GM12878 (cell line): Measurements from ENCODE around the gene CCDC149. TPM values are rescaled to one million over a fixed set of nuclear protein-coding genes. Genes with fewer than 3 reads are reported as not detected.

Source experiments
- ATAC-seq: fragments of 200-7000 bp; cut with Tn5 transposase; 3 replicates; pipeline ENCODE4 v1.9.1; 2020; ENCODE audit warnings: mild to moderate bottlenecking, moderate library complexity
- BruUV-seq: library from RNA; stranded (reverse); fragments of 400-500 nt; replicated peaks from 2 replicates; lab custom pipeline; 2021; lab: Mats Ljungman, UMichigan
- CTCF ChIA-PET: fragments of 300-600 bp; sonication (Branson Sonifier 250); formaldehyde crosslinking; extraction: SDS; loops from one replicate; lab custom pipeline; 2021; ENCODE audit warnings: inconsistent platforms; lab: Yijun Ruan, JAX
- POLR2A ChIA-PET: fragments of 350-600 bp; formaldehyde crosslinking; extraction: SDS; loops from one replicate; lab custom pipeline; 2021; ENCODE audit warnings: inconsistent platforms; lab: Charles Lee
- RAD21 ChIA-PET: fragments of 300-600 bp; sonication (Branson Sonifier 250); formaldehyde crosslinking; loops from one replicate; lab custom pipeline; 2023; ENCODE audit warnings: antibody characterized with exemption; ENCODE audit not compliant: unreplicated experiment; lab: Charles Lee
- SMC1A ChIA-PET: fragments of 300-600 bp; sonication (Branson Sonifier 250); formaldehyde crosslinking; loops from one replicate; lab custom pipeline; 2023; ENCODE audit not compliant: unreplicated experiment, uncharacterized antibody; lab: Charles Lee
- DNase-seq: peaks from one replicate; pipeline ENCODE4 v3.0.0-alpha.2; 2011; ENCODE audit warnings: low read depth, low spot score
- FAIRE-seq: peaks from 3 replicates; lab custom pipeline; 2011; peaks lifted over from hg19 to GRCh38; lab: Jason Lieb, UNC
- H2AFZ ChIP-seq: 2 replicates; pipeline ENCODE4 v1.6.0; 2011; ENCODE audit warnings: low read depth, low read length, control low read depth; ENCODE audit not compliant: control insufficient read depth
- H3K27ac ChIP-seq: 2 replicates; pipeline ENCODE4 v1.5.1; 2011; ENCODE audit warnings: control low read depth; ENCODE audit not compliant: control insufficient read depth, insufficient read depth
- H3K27me3 ChIP-seq, 2 experiments: replicated peaks in 1 of 2; 2 replicates each; pipeline versions ENCODE4 v1.6.0 to v1.6.1; 2011; ENCODE audit warnings: low read length in 1 of 2; ENCODE audit not compliant: control insufficient read depth in 2 of 2, insufficient read depth in 2 of 2
- H3K36me3 ChIP-seq, 2 experiments: 2 replicates each; pipeline ENCODE4 v1.5.1; 2011; ENCODE audit warnings: low read length in 1 of 2; ENCODE audit not compliant: control insufficient read depth in 2 of 2, insufficient read depth in 2 of 2
- H3K4me1 ChIP-seq: 2 replicates; pipeline ENCODE4 v1.6.1; 2011; ENCODE audit warnings: mild to moderate bottlenecking, low read length, moderate library complexity, mixed read lengths; ENCODE audit not compliant: control insufficient read depth, insufficient read depth
- H3K4me2 ChIP-seq: 2 replicates; pipeline ENCODE4 v1.6.0; 2011; ENCODE audit warnings: control low read depth; ENCODE audit not compliant: control insufficient read depth, insufficient read depth
- H3K4me3 ChIP-seq: fragments of 200-600 bp; sonication (generic); 2 replicates; pipeline ENCODE4 v1.5.1; 2016
- H3K79me2 ChIP-seq: 2 replicates; pipeline ENCODE4 v1.6.0; 2011; ENCODE audit warnings: low read length; ENCODE audit not compliant: control insufficient read depth, insufficient read depth
- H3K9ac ChIP-seq: 2 replicates; pipeline ENCODE4 v1.8.0; 2011; ENCODE audit warnings: low read length, control low read depth, mixed read lengths; ENCODE audit not compliant: control insufficient read depth, insufficient read depth
- H3K9me3 ChIP-seq: replicated peaks from 3 replicates; pipeline ENCODE4 v1.5.1; 2011; ENCODE audit warnings: mild to moderate bottlenecking, low read length; ENCODE audit not compliant: control insufficient read depth, insufficient read depth
- H4K20me1 ChIP-seq: 2 replicates; pipeline ENCODE4 v1.6.0; 2011; ENCODE audit not compliant: control insufficient read depth, insufficient read depth
- ATF7 ChIP-seq: fragments of 450-650 bp; IDR thresholded peaks from 2 replicates; pipeline ENCODE4 v1.6.1; 2016; ENCODE audit warnings: low read depth, mild to moderate bottlenecking
- BHLHE40 ChIP-seq, 2 experiments: fragments of 450-650 bp in 1 of 2; IDR thresholded peaks; 2 replicates each; pipeline ENCODE4 v1.6.1; 2011 to 2017; ENCODE audit warnings: low read depth in 2 of 2, borderline replicate concordance in 1 of 2, improper control_type of control experiment in 1 of 2, low read length in 1 of 2, mild to moderate bottlenecking in 1 of 2
- EGR1 ChIP-seq, 2 experiments: IDR thresholded peaks; 1 replicate in 1 of 2; 2 replicates in 1 of 2; pipeline ENCODE4 v1.6.1; 2011 to 2012; ENCODE audit warnings: low read depth in 2 of 2, low read length in 2 of 2, borderline replicate concordance in 1 of 2, mild to moderate bottlenecking in 1 of 2, moderate library complexity in 1 of 2
- EP300 ChIP-seq, 2 experiments: fragments of 150-350 bp in 1 of 2; IDR thresholded peaks; 2 replicates each; pipeline ENCODE4 v1.6.1; 2011 to 2012; ENCODE audit warnings: low read depth in 2 of 2, low read length in 2 of 2, borderline replicate concordance in 1 of 2, improper control_type of control experiment in 1 of 2, inconsistent platforms in 1 of 2; ENCODE audit not compliant: control insufficient read depth in 1 of 2
- ESRRA ChIP-seq: IDR thresholded peaks from 2 replicates; pipeline ENCODE4 v1.6.1; 2012; ENCODE audit warnings: mild to moderate bottlenecking, low read length, improper control_type of control experiment
- FOS ChIP-seq: IDR thresholded peaks from 3 replicates; pipeline ENCODE4 v1.6.1; 2011; ENCODE audit warnings: borderline replicate concordance; ENCODE audit not compliant: insufficient read length; ENCODE audit errors: extremely low read depth
- LARP7 ChIP-seq: fragments of 450-650 bp; IDR thresholded peaks from 2 replicates; pipeline ENCODE4 v1.6.1; 2017; ENCODE audit warnings: mild to moderate bottlenecking
- RAD21 ChIP-seq: IDR thresholded peaks from 2 replicates; pipeline ENCODE4 v1.6.1; 2011; ENCODE audit warnings: mild to moderate bottlenecking, low read depth, low read length, moderate library complexity; ENCODE audit not compliant: insufficient read depth
- RBBP5 ChIP-seq: fragments of 200-600 bp; sonication (generic); conservative IDR thresholded peaks from 2 replicates; pipeline ENCODE4 v1.6.1; 2016
- STAT1 ChIP-seq: fragments of 450-650 bp; conservative IDR thresholded peaks from 2 replicates; pipeline ENCODE4 v1.6.1; 2014; ENCODE audit warnings: antibody characterized with exemption, mild to moderate bottlenecking
- ZNF622 ChIP-seq: fragments of 450-650 bp; IDR thresholded peaks from 2 replicates; pipeline ENCODE4 v1.6.1; 2017; ENCODE audit warnings: mild to moderate bottlenecking, inconsistent platforms
- ZZZ3 ChIP-seq: IDR thresholded peaks from 2 replicates; pipeline ENCODE4 v1.6.1; 2011; ENCODE audit warnings: low read depth; ENCODE audit not compliant: control insufficient read depth, insufficient read length
- WGBS: methylation state at CpG from one replicate; pipeline ENCODE4 v1.1.6; 2016; ENCODE audit warnings: low lambda C conversion rate; ENCODE audit not compliant: insufficient replicate concordance, insufficient coverage; ENCODE audit errors: missing lambda C conversion rate; 5-methylcytosine and 5-hydroxymethylcytosine counted together
- in situ Hi-C: fragments of 300-500 bp; cut with MboI; formaldehyde crosslinking; loops from 9 replicates; pipeline ENCODE4 v1.14.3; 2018; ENCODE audit warnings: mixed read lengths
- intact Hi-C: fragments of 100-400 bp; cut with micrococcal nuclease; formaldehyde crosslinking; loops from one replicate; pipeline ENCODE4 v1.14.2; 2022; ENCODE audit not compliant: unreplicated experiment
- polyA plus RNA-seq, 11 experiments: library from polyadenylated mRNA; depleted of rRNA in 4 of 11; unstranded in 6 of 11; stranded (reverse) in 5 of 11; fragments of >200 nt; fragmentation: Nextera tagmentation in 4 of 11; fragmentation: Illumina TruSeq in 1 of 11; extraction: Ambion mirVana in 4 of 11; extraction: Trizol in 1 of 11; gene quantifications; 1 replicate in 1 of 11; 2 replicates in 10 of 11; pipeline versions ENCODE4 v1.2.1 to v1.2.3, GENCODE V29; 2011 to 2016; ENCODE audit warnings: inconsistent platforms in 2 of 11, missing spikeins in 2 of 11, low read depth in 1 of 11
- total RNA-seq, 4 experiments: library from RNA; depleted of rRNA in 3 of 4; stranded (reverse); fragments of >200 nt in 3 of 4; fragmentation: Illumina TruSeq in 1 of 4; extraction: Trizol in 1 of 4; gene quantifications; 2 replicates each; pipeline versions ENCODE4 v1.2.1 to v1.2.3, GENCODE V29; 2013 to 2021
- TF ChIP-seq, protein P1 (sequence below): IDR thresholded peaks from 2 replicates; pipeline ENCODE4 v1.6.1; 2012; ENCODE audit warnings: low read depth, low read length, improper control_type of control experiment

Gene CCDC149
- total and polyA plus RNA-seq, 10 of the 15 experiments (the other 5 are each of a cell fraction or from before 2014, with no cell fraction given), result 0.03 to 0.04 (median 0.04) TPM; not detected in 7

DNA sequence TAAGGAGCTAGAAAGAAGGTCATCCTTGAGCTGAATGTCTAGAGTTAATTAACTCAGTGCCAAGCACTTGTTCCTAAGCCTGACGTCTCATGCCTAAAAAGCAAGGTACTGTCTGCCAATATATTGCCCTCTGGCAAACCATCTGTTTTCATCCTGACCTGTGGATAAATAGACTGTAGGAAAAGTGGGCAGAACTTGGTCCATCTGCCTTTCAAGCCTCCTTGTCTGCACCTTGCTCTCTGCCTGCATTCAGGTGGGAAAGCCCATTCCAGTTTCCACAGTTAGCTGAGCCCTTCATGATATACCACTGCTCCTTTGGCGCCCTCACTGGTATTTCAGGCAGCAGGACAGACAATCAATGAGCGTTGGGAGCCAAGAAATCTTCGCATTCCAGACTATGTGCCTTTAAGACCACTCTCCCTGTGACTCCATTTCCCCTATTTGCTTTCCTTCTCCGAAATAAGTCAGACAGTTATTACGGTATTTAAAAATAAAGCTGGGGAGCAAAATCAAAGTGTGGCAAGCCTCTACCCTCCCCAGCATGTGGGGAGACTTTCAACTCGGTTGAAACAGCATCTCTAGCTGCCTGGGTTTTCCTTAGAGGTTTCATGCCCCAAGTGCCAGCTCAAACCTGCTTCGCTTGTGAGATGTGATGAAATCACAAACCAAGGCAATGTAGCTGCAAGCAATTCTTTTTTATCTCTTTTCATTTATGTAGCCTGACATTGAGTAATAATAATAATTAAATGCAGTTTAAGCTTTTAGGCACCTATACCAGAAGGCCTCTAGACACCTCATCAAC is 2.5 kb upstream of the CCDC149 start:
- no peaks in the 10 kb centered on the region; the same call in 2 of the 3 replicates for H3K9me3 ChIP-seq
- BruUV-seq, result no TSS peak
- ChIA-PET RAD21 (interaction anchor here (0.5 kb wide), 1 partner anchor 1991 kb away, joined by 3 read pairs; no protein-coding TSS in a partner anchor), SMC1A (no interaction called here), CTCF (interaction anchor here (0.6 to 1.1 kb wide), 2 partner anchors 8 to 229 kb away, joined by 3 to 4 read pairs; no protein-coding TSS in a partner anchor), POLR2A (no interaction called here)
- H3K4me3 ChIP-seq, result no peak overlapping the region
- no peaks in the 10 kb centered on the region for H4K20me1 ChIP-seq
- H3K27ac ChIP-seq, result no peak overlapping the region
- H2AFZ ChIP-seq, result no peak overlapping the region
- 19% methylated on average over 8 of the region's 8 CpGs for WGBS
- no peaks in the 10 kb centered on the region for H3K36me3 ChIP-seq
- DNase-seq (no peak), FAIRE-seq (no peak), ATAC-seq (no peak)
- no peaks in the 10 kb centered on the region for H3K4me1 ChIP-seq
- peaks cover 0 to 2% of the 10 kb centered on the region in 2 experiments; a peak in 1 of 4 replicates for H3K27me3 ChIP-seq
- TF ChIP-seq EGR1 (IDR thresholded peaks at IDR 0.05; ENCODE audit: borderline replicate concordance in 1 of 2, low read depth in 2 of 2, low read length in 2 of 2) (no peak), RAD21 (0 out of 2 replicates have a peak, but pooled peaks have one; percentile 1)
- no peak overlapping the region for H3K9ac ChIP-seq
- H3K79me2 ChIP-seq, result no peaks in the 10 kb centered on the region
- intact Hi-C loops, result no loop called here
- H3K4me2 ChIP-seq, result no peak overlapping the region
- in situ Hi-C loops, result no loop called here

DNA sequence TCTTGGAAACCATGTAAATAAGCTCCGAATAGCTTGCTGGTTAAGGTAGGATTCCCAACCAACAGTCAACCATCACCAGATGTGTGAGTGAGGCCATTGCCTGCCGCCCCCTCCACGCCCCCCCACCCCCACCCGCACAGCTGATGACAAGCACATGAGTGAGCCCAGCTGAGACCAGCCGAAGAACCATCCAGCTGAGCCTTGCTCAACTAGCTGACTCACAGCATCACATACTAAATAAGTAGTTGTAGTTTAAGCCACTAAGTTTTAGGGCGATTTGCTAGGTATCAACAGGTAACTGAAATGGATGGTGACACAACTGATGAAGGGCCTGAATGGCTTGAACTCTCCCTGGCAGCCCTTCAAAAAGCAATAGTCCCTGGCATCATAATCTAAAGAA is 1.6 kb upstream of the CCDC149 start:
- H3K4me2 ChIP-seq, result no peak overlapping the region
- peaks cover 0 to 2% of the 10 kb centered on the region in 2 experiments; a peak in 1 of 4 replicates for H3K27me3 ChIP-seq
- DNase-seq, result no peak
- no peak for FAIRE-seq
- no TSS peak for BruUV-seq
- H2AFZ ChIP-seq, result no peak overlapping the region
- no peaks in the 10 kb centered on the region; the same call in 2 of the 3 replicates for H3K9me3 ChIP-seq
- SMC1A ChIA-PET, result no interaction called here
- H3K36me3 ChIP-seq, result no peaks in the 10 kb centered on the region
- RAD21 ChIA-PET, result no interaction called here
- WGBS, result 23% methylated on average over 5 of the region's 6 CpGs
- CTCF ChIA-PET, result interaction anchor here (1.1 kb wide), 1 partner anchor 9 kb away, joined by 3 read pairs; no protein-coding TSS in a partner anchor
- H3K9ac ChIP-seq, result no peak overlapping the region
- POLR2A ChIA-PET, result interaction anchor here (0.6 kb wide), 1 partner anchor 16 kb away, joined by 4 read pairs; no protein-coding TSS in a partner anchor
- H4K20me1 ChIP-seq, result no peaks in the 10 kb centered on the region
- ATAC-seq, result no peak
- intact Hi-C loops (no loop called here), in situ Hi-C loops (no loop called here)
- no peak overlapping the region for H3K27ac ChIP-seq
- no peaks in the 10 kb centered on the region for H3K79me2 ChIP-seq
- H3K4me1 ChIP-seq, result no peaks in the 10 kb centered on the region
- no peak overlapping the region for H3K4me3 ChIP-seq
- TF ChIP-seq ZNF622 (no peak), ESRRA (no peak), BHLHE40 (IDR thresholded peaks at IDR 0.05; ENCODE audit: borderline replicate concordance in 1 of 2, low read depth in 2 of 2, low read length in 1 of 2) (no peak), ATF7 (no peak), RBBP5 (no peak), LARP7 (no peak), FOS (no peak), EP300 (IDR thresholded peaks at IDR 0.05; ENCODE audit: borderline replicate concordance in 1 of 2, control insufficient read depth in 1 of 2, low read depth in 2 of 2, low read length in 2 of 2) (no peak), STAT1 (no peak), ZZZ3 (no peak)
- TF ChIP-seq, protein P1, sequence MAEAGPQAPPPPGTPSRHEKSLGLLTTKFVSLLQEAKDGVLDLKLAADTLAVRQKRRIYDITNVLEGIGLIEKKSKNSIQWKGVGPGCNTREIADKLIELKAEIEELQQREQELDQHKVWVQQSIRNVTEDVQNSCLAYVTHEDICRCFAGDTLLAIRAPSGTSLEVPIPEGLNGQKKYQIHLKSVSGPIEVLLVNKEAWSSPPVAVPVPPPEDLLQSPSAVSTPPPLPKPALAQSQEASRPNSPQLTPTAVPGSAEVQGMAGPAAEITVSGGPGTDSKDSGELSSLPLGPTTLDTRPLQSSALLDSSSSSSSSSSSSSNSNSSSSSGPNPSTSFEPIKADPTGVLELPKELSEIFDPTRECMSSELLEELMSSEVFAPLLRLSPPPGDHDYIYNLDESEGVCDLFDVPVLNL, result no peak
